Measurements from ENCODE around the gene RPL28.

RPL28 gene

DNA sequence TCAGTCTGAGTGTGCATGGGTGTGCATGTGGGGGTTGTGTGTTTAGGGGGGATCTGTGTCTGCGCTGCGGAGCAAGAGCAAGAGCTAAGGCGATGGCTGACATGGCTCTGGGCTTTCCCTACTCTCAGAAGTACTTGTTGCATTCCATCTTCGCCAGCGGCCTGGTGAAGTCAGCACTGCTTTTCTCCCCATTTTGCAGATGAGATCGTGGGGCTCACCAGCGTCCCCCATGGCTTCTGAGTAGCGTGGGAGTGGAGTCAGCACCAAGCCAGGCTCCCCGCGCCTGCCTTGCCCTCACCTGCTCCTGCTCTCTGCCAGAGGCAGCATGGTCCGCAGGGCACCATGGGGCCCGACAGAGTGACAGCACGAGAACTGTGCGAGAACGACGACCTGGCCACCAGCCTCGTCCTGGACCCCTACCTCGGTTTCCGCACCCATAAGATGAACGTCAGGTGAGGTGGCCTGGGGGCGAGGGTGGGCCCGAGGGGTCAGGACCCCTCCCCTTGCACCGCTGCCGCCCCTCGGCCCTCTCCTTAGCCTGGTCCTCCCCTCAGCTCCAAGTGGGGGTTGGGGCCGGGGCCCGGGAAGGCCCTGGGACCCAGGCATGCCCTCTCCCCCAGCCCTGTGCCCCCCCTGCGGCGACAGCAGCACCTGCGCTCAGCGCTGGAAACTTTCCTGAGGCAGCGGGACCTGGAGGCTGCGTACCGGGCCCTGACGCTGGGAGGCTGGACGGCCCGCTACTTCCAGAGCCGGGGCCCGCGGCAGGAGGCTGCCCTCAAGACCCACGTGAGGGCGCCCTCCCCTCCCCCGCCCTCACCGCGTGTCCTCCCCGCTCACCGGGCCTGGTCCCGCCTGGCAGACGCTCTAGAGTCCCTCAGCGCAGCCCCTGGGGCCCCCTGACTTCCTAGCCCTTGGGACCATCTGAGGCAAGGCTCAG, 43.9 kb upstream of the RPL28 start:
- TF ChIP-seq CTCF (IDR thresholded peaks at IDR 0.05; ENCODE audit: insufficient read depth, low read depth, low read length, missing control alignments), result no peak
- DNase-seq (ENCODE audit: low read depth), result no peak

DNA sequence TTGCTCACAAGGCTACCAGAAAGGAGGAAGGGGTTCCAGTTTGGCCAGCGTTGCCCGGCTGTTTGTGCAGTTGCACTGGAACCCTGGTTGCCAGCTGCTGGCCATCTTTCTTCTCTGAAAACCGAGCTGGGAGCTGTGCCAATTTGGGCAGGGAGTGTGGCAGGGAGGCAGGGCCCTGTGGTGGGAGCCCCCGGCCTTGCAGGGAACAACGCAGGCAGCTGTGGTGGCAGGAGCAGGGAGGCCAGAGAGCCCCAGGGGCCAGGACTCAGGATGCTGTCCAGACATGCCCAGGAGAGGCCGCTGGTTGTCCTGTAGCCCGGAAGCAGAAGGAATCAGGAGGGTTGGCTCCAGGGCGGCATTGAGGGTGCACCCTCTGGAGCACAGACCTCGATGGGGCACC, 41.3 kb upstream of the RPL28 start:
- H3K4me3 ChIP-seq (ENCODE audit: low read depth, low read length), result no peak overlapping the region
- no peak for DNase-seq (ENCODE audit: low read depth)
- no peak for TF ChIP-seq CTCF (IDR thresholded peaks at IDR 0.05; ENCODE audit: insufficient read depth, low read depth, low read length, missing control alignments)

More for the DNA sequence above, 43.9 kb upstream of the RPL28 start:
- H3K4me3 ChIP-seq (ENCODE audit: low read depth, low read length), result peak overlapping the region; percentile 95; the same call in 1 of the 2 replicates

DNA sequence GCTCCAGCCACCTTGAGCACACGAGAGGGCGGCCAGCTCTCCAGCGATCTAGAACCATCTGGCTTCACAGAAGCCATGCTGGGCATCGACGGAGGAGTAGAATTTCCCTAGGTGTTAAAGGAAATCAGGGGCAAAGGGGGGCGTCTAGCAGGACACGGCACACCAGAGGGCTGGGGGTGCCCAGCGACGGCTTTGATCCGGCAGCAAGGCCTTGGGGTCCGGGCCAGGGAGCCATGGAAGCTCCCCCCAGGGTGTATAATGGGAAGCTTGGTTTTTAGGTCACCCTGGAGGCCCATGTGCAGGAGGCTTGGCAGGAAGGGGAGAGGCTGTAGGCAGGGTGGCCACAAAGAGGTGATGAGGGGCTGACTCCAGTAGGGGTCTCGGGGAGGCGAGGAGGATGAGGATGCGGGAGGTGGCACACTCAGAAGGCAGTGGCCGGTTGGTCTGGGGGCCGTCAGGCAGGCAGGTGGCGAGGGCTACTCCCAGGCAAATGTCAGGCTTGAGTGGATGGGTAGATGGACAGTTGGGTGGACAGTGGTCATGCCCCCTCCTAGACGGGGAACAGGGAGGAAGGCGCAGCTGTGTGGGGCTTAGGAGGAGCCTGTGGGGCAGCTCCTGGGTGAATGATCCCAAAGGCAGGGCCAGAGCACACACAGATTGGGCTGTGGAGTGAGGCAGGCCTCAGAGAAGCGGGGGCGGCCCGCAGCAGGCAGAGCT, 40.5 kb upstream of the RPL28 start:
- TF ChIP-seq CTCF (IDR thresholded peaks at IDR 0.05; ENCODE audit: insufficient read depth, low read depth, low read length, missing control alignments), result no peak
- no peak overlapping the region for H3K4me3 ChIP-seq (ENCODE audit: low read depth, low read length)
- no peak for DNase-seq (ENCODE audit: low read depth)

GRCh38 chr19:55345818-55346724, 39.7 kb upstream of the RPL28 start:
- no peak for DNase-seq (ENCODE audit: low read depth)
- TF ChIP-seq CTCF (IDR thresholded peaks at IDR 0.05; ENCODE audit: insufficient read depth, low read depth, low read length, missing control alignments), result no peak
- no peak overlapping the region for H3K4me3 ChIP-seq (ENCODE audit: low read depth, low read length)

DNA sequence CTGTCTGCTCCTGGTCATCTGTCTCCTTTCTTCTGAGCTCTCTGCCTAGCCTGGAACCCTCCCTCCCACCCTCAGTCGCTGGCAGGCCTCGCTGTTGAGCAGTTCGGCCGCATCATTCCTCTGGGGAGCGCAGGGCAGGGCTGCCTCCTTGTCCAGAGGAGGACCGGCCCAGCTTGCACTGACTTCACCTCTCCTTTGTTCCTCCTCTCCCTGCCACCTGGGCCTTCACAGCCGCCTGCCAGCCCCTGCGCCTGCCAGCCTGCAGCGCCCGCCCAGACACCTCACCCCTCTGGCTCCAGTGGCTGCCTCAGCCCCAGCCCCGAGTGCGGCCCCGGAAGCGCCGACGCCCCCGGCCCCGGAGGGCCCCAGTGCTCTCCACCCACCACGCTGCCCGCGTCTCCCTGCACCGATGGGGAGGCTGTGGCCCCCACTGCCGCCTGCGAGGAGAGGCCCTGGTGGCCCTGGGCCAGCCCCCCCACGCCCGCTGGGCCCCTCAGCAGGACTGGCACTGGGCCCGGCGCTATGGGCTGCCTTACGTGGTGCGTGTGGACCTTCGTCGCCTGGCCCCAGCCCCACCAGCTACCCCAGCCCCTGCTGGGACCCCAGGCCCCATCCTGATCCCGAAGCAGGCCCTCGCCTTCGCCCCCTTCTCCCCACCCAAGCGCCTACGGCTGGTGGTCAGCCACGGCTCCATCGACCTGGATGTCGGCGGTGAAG, 38.8 kb upstream of the RPL28 start:
- no peak overlapping the region for H3K4me3 ChIP-seq (ENCODE audit: low read depth, low read length)
- TF ChIP-seq CTCF (IDR thresholded peaks at IDR 0.05; ENCODE audit: insufficient read depth, low read depth, low read length, missing control alignments), result no peak

More for the DNA sequence above, 38.8 kb upstream of the RPL28 start:
- DNase-seq (ENCODE audit: low read depth), result no peak
